GM11168 (cell line): Measurements from ENCODE around the gene SALL4.
"Not testable (repeated sequence)": the region's sequence is repeated elsewhere in the genome, so short reads cannot be mapped to it uniquely, and the experiment has no call there.

ENCODE experiments used
- in situ Hi-C: fragments of 300-500 bp; cut with MboI; formaldehyde crosslinking; loops from one replicate; pipeline ENCODE4 v1.12.0; 2022; ENCODE audit warnings: low sequenced_read_pairs; ENCODE audit not compliant: unreplicated experiment

The SALL4 gene

DNA sequence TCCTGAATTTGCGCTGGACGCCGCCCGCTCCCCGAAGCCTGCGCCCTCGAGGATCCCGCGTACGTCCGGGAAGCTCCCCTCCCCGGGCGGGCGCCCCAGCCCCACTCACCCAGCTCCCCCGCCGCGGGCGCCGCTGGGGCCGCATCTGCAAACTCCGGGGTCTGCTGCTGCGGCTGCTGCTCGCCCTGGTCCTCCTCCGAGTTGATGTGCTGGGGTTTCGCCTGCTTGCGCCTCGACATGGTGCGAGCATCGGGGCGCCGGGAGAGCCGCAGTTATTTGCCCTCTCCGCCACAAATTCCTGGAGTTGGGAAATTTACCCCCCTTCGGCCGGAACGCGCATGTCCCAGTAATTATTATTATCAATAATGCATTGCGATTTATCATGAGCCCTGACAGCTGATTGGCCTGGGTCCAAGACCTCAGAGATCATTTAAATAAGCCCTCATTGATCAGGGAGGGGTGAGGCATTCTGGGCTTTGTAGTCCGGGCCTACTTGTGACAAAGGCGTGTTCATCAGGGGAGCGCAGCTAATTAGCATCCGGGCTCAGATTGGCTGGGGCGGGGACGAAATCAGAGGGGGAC, at the start of gene SALL4:
Gene SALL4, minus strand, starts transcription at position 352 of the 582 bp plus-strand sequence. Its CDS starts 113 bp downstream, at position 239.
- in situ Hi-C loops = loop anchor here (10.0 kb wide), 1 partner anchor 483 kb away; no protein-coding TSS in a partner anchor

DNA sequence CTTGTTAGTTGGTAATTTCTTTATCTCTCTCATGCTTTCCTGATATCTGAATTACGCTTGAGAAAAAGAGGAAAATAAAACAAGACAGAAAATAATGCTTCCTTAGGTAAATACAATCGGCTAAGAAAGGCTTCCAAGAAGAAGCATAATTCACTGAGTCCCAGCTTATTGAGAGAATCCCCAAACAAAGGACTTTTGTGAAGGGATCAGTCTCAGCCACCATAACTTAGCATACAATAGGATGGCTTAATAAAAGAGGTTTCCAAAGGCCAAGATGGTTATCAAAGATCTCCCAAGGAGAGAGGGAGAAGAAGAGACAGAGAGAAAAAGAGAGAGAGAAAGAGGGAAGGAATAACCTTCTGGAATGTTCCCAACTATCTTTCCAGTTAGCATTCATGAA, 46.0 kb upstream of the SALL4 start:
- in situ Hi-C loops = no loop called here

- in situ Hi-C loops = no loop called here
Measured at GRCh38 chr20:51840865-51841264, 38.5 kb upstream of the SALL4 start.

- in situ Hi-C loops = no loop called here
Measured at GRCh38 chr20:51837876-51838420, 35.6 kb upstream of the SALL4 start.

- in situ Hi-C loops = no loop called here
Measured at GRCh38 chr20:51837436-51837835, 35.1 kb upstream of the SALL4 start.

DNA sequence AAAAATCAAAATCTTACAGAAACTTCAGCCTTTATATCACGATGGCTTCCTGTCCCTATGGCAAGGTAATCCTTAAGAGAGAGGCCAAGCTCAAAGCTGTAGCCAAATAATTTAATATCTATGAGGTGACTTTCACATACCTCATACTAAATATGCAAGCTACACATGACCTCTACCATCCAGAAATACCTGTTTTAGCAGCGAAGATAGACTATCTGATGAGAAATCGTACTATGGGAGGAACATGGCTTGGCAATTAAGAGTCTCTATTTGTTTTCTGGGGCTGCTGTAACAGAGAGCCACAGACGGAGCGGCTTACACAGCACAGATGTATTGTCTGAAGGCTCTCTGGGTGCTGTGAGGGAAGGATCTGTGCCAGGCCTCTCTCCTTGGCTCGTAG, 31.0 kb upstream of the SALL4 start:
- in situ Hi-C loops = no loop called here

GRCh38 chr20:51832276-51832675, 30.0 kb upstream of the SALL4 start:
- in situ Hi-C loops = no loop called here

DNA sequence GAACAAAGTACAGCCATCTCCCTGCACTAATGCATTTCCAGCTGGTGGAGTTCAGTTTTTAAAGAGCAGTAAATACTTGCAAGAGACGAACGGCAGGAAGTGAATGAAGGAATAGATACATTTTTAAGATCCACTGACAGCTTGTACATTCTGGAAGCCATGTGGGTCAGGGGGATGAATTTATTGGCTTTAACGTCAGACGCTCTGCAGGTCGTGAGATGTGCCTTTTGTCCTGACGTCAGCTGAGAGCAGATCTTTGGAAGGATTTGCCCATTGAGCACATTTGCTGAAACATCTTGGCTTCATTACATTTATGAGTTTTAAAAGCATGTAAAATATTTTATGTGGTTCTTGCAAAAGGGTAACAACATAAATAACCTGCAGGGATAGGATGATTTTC, 29.5 kb upstream of the SALL4 start:
- in situ Hi-C loops = no loop called here

DNA sequence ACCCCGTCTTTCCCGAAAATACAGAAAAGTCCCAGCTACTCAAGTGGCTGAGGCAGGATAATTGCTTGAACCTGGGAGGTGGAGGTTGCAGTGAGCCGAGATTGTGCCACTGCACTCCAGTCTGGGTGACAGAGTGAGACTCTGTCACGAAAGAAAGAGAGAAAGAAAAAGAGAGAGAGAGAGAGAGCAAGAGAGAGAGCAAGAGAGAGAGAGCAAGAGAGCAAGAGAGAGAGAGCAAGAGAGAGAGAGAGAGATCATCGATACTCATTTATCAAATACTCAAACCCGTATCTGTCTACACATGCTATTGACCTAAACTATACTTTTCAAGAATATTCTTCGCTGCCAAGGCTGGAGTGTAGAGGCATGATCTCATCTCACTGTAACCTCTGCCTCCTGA, 28.2 kb upstream of the SALL4 start:
- in situ Hi-C loops = no loop called here

DNA sequence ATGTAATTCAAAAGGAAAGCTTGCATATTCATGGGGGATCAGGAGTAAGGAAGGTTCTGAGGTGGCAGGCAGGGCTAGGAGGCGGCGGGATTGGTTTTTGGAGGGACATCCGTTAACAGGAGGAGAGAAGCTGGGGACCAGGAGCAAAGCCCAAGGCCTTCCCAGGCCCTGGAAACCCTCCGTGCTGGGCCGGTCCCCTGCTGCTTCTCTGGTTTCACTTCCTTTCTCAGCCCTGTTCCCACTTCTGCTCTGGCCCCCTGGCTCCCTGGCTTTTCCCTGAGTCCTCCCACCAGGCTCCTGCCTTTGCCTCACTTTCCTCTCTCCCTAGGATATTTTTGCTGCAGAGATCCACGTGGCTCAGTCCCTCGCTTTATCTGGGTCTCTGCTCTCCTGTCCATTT, 26.4 kb upstream of the SALL4 start:
- in situ Hi-C loops = no loop called here

- in situ Hi-C loops = no loop called here
Measured at GRCh38 chr20:51826372-51826771, 24.1 kb upstream of the SALL4 start.

- in situ Hi-C loops = no loop called here
Measured at GRCh38 chr20:51818479-51819008, 16.2 kb upstream of the SALL4 start.

- in situ Hi-C loops = not testable (repeated sequence)
Measured at GRCh38 chr20:51816856-51817255, 14.5 kb upstream of the SALL4 start.

DNA sequence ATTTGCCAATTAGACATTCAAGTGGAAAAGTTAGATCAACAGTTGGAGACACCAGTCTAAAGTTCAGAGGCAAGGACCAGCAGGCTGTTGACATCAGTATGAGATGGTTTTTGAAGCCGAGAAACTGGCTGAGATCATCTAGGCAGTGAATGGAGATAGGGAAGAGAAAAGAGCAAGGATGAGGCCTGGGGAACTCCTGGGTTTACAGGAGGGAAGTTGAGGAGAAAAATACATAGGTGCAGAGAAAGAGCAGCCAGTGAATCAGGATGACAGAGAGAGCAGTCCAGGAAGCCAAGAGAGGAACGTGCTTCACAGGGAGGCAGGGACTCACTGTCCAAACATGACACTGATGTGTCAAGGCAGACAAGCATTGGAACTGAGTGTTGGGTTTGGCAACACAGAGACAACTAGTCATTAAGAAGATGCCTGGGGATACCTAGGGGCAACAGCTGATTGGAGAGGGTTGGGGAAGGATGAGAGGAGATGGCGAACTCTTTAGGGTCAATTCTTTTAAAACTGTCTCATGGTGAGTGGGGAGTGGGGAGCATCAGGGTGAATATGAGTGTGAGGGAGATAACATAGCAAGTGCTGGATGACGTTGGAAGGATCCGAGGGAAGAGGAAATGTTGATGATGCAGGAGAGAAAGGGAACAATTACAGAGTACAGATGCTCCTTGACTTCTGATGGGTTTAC, 13.2 kb upstream of the SALL4 start:
- in situ Hi-C loops = no loop called here

- in situ Hi-C loops = no loop called here
Measured at GRCh38 chr20:51812861-51813260, 10.5 kb upstream of the SALL4 start.

DNA sequence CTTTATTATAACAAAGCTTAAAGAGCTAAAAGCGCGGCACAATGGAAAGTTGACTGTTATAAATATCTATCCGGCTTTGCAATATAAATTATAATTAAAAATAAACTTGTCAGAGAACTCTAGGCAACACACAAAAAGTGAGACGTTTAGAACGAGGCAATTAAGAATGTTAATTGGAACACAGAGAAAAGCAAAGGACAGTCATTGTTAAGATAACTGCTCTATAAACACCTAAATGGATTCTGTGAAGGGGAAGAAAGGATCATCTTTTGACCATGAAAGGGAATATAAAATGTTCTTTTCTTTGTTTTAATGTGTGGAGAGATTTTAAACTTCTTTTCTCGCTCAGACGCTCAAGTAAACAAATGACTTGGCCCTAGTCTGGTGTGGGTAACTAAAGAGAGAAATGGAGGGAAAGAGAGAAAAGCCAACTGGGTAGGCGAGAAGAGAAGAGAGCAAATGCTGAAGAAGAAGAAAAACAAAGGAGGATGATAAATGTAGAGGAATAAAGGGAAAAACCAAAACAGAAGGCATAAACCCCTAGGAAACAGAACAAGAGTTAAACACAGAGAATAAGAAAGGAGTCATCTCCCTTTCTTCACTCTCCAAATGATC, 9.3 kb upstream of the SALL4 start:
- in situ Hi-C loops = no loop called here

- in situ Hi-C loops = no loop called here
Measured at GRCh38 chr20:51811042-51811355, 8.7 kb upstream of the SALL4 start.

DNA sequence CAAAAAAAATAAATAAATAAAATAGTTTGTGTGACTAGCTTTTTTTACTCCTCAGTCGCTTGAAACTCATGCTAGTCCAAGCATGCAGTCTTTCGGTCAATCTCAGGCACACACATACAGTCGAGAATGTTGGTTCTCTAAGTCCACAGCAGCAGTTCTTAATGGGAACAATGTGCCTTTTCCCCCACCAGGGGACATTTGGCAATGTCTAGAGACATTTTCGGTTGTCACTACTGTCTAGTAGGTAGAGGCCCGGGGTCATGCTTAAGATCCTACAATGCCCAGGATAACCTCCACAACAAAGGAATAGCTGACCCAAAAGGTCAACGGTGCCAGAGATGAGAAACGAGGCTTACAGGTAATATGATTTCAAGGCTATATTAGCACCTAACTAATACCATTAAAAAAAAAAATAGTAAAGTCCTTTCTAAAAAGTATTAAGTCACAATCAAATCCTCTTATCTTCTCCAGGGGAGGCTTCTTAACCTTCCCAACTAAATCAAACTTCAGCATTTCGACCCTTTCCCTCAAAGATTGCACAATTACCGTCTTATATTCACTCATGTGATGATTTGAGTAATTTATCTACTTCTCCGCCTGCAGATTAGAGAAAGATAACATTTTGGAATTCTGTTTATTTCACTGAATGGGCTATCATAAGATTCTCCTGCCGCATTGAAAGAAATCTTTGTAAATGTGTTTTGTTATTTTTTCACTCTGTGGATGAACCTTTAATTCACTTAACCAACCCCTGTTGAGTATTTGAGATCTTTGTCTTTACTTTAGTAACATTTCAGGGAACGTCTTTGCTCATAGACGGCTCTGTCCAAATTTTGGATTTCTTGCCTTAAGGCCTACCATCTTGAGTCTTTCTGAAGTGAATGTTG, 8.1 kb upstream of the SALL4 start:
- in situ Hi-C loops = no loop called here

DNA sequence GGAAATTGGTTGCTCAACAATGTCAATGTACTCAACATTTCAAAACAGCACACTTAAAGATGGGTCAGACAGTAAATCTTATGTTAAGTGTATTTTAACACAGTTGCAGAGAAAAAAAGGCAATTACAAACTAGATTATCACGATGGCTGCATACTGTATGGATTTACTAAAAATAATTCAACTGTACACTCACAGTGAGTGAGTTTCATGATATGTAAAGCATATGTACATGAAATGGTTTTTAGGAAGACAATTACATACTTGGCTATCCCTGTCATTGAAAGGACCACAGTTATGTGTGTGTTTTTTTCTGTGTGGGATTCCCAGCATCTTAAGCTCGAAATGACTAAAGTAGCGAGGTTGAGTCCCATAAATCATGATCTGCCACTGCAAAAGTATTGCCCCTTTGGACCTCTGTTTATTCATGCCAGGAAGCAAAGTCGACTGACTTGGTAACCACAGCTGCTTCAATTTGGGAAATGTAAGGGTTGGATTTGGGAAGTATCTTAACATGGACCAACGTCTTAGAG, 5.5 kb upstream of the SALL4 start:
- in situ Hi-C loops = loop anchor here (10.0 kb wide), 1 partner anchor 477 kb away; no protein-coding TSS in a partner anchor

- in situ Hi-C loops = loop anchor here (10.0 kb wide), 1 partner anchor 480 kb away; no protein-coding TSS in a partner anchor
Measured at GRCh38 chr20:51804754-51805153, 2.4 kb upstream of the SALL4 start.
